ENCODE results near the gene B3GALT2.
"Not testable (repeated sequence)": the region's sequence is repeated elsewhere in the genome, so short reads cannot be mapped to it uniquely, and the experiment has no call there.

B3GALT2 gene, protein sequence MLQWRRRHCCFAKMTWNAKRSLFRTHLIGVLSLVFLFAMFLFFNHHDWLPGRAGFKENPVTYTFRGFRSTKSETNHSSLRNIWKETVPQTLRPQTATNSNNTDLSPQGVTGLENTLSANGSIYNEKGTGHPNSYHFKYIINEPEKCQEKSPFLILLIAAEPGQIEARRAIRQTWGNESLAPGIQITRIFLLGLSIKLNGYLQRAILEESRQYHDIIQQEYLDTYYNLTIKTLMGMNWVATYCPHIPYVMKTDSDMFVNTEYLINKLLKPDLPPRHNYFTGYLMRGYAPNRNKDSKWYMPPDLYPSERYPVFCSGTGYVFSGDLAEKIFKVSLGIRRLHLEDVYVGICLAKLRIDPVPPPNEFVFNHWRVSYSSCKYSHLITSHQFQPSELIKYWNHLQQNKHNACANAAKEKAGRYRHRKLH

DNA sequence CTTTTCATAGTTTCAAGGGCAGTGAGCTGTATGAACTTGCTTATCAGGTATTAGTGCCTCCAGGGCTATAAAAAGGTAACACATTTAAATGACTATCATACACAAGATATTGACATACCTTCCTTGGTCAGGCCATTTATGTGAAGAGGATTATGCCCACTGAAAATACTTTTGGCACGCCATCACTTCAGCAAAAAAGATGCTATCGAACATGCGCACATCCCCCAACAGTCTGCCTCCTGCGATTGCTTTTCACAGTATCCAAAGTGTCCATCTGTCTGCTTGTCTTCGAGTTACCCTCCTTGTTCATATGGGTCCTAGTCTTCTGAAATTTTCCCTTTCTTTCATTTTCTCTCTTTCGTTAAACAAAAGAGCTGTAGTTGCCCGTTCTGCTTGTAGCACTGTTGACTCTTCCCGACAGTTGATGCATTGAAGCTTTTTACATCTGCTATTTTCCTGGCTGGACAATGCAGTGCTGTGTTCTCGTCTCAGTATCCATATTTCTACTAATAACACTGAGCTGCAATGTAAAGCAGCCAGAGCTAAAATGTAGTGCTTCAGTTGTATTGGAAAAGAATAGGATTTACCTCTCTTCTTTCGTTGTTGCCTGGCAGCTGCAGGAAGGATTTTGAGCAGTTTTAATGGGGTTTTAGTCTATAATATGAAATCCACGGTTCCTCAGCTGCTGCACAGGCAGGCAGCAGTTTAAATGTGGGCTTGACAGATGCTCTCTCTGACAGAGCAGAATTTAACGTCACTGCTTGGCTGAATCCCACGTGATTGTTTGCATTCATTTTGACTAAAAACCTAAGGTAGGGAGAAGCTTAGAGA, at the start of gene B3GALT2:
Gene B3GALT2, minus strand, starts transcription at position 713 of the 831 bp plus-strand sequence. CDS start 5,051 bp downstream, outside the sequence.
- peak within 1 kb of the TSS; percentile 33 for H3K4me3 ChIP-seq (ENCODE audit: low read depth, low read length)
- DNase-seq (ENCODE audit: low read depth) = no peak

DNA sequence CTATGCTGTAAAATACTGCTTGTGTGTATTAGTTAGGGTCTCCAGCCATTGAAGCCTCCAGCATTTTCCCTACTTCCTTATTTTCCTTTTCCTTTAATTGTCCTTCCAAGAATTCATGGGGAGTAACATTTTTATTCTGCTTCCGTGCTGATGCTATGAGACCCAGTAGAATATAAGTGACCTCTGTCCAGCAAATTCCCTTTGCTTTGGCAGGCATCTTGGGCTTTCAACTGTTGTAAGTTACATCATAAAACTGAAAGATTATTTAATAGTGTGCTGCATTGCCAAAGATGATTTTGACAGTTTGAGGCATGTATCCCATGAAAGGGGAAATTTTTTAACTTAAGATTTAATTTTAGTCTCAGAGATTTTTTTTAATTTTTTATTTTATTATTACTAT, 48.1 kb upstream of the B3GALT2 start:
- no peak overlapping the region for H3K4me3 ChIP-seq (ENCODE audit: low read depth, low read length)
- no peak for DNase-seq (ENCODE audit: low read depth)

- H3K4me3 ChIP-seq (ENCODE audit: low read depth, low read length); DNase-seq (ENCODE audit: low read depth): not testable (repeated sequence)
Measured at GRCh38 chr1:193231146-193231545, 44.7 kb upstream of the B3GALT2 start.

DNA sequence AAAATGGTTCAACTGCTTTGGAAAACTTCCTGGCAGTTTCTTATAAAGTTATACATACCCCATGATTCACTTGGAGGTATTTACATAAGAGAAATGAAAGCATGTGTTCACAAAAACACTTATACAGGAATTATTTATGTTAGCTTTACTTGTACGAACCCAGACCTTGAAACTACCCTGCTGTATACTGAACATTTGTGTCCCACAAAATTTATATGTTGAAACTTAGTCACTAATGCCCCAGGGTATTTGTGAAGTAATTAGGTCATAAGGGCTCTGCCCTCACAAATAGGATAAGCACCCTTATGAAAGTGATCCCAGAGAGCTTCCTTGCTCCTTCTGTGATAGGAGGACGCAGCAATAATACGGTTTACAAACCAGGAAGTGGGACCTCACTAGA, 42.7 kb upstream of the B3GALT2 start:
- H3K4me3 ChIP-seq (ENCODE audit: low read depth, low read length) = no peak overlapping the region
- DNase-seq (ENCODE audit: low read depth) = no peak

DNA sequence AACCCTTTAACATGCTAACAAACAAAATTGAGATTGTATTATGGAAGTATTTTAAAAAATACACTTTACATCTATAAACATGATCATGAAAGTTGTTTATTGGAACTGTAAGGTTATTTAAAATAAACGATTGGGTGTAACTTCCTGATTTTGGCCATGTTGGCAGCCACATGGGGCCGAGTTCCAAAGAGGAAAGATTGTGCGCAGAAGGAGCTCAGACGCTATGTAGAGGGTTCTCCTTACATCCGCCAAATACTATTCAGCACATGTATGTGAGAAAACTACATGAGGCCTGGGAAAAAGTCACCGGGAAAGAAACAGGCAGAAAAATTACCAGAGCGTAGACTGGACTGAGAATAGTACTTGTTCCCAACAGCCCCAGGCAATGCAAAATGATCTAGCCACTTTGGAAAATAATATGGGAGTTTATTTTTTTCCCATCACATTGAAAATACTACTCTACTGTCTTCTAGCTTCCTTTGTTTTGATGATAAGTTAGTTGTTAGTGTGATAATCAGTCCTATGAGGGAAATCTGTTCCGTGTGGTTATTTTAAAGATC, 35.7 kb upstream of the B3GALT2 start:
- no peak overlapping the region for H3K4me3 ChIP-seq (ENCODE audit: low read depth, low read length)
- DNase-seq (ENCODE audit: low read depth) = no peak

GRCh38 chr1:193221651-193222050, 35.2 kb upstream of the B3GALT2 start:
- H3K4me3 ChIP-seq (ENCODE audit: low read depth, low read length) = no peak overlapping the region
- DNase-seq (ENCODE audit: low read depth) = no peak

GRCh38 chr1:193219391-193219790, 33.0 kb upstream of the B3GALT2 start:
- no peak for DNase-seq (ENCODE audit: low read depth)
- H3K4me3 ChIP-seq (ENCODE audit: low read depth, low read length) = no peak overlapping the region

DNA sequence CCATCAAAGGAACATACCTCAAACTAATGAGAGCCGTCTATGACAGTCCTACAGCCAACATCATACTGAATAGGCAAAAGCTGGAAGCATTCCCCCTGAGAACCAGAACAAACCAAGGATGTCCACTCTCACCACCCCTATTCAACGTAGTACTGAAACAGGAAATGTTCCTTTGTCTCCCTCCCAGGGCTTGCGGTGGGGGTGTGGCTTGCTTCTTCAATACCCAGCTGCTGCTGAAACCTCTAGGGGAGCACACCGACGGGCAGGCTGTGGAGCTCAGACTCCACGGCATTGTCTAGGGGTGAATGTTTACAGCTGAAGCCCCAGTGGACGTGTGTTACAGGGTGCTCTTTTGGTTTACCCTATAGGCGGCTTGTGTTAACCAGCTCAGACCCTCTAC, 30.5 kb upstream of the B3GALT2 start:
- no peak overlapping the region for H3K4me3 ChIP-seq (ENCODE audit: low read depth, low read length)
- DNase-seq (ENCODE audit: low read depth) = no peak

DNA sequence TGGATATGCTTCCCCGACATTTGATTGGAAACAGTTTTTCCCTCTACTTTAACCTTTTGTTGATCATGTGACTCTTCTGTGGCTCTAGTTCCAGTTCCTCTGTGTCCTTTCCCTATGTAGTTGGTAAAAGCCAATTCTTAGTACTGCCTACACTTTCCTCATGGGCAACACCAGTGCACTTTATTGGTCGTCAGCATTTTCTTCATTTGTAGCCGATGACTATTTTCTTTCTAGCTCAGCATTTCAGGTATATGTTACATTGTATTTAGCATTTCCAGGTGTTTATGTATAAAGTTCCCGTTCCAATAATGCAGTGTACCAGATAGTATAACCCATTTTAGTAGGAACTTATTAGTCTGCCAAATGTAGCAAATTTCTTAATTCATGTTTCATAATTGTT, 27.6 kb upstream of the B3GALT2 start:
- H3K4me3 ChIP-seq (ENCODE audit: low read depth, low read length) = no peak overlapping the region
- no peak for DNase-seq (ENCODE audit: low read depth)

DNA sequence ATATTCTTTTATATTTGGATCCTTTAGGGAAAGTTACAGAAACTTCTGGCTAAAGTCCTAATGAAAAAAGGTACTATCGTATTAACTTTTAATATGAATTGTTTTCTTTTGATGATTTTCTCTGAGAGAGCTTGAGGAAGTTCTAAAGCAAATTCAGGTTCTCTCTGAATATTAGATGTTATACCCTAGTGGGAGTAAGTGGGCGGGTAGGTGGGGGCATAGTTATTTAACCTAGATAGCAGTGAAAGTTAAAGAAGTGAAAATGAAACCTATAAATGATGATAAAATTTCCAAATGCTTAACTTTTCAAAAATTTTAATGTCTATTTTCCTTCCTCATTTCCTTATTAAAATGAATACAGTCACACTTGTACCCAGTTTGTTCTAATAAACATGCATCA, 26.2 kb upstream of the B3GALT2 start:
- no peak for DNase-seq (ENCODE audit: low read depth)
- no peak overlapping the region for H3K4me3 ChIP-seq (ENCODE audit: low read depth, low read length)

DNA sequence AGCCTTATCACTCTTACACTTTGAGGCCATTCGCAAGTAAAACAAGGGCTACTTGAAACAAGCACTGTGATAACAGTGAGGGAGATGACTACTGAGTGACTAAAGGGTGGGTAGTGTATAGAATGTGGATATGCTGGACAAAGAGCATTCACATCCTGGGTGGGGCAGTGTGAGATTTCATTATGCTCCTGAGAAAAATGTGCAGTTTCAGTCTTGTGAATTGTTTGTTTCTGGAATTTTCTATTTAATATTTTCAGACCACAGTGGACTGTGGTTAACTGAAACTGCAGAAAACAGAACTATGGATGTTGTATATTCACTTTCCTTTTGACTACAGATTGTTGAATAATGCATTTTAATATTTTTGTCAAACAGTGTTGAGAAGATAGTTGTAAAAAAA, 25.1 kb upstream of the B3GALT2 start:
- peak; percentile 54 for DNase-seq (ENCODE audit: low read depth)
- no peak overlapping the region for H3K4me3 ChIP-seq (ENCODE audit: low read depth, low read length)

- H3K4me3 ChIP-seq (ENCODE audit: low read depth, low read length) = no peak overlapping the region
- DNase-seq (ENCODE audit: low read depth) = no peak
Measured at GRCh38 chr1:193210996-193211395, 24.6 kb upstream of the B3GALT2 start.

DNA sequence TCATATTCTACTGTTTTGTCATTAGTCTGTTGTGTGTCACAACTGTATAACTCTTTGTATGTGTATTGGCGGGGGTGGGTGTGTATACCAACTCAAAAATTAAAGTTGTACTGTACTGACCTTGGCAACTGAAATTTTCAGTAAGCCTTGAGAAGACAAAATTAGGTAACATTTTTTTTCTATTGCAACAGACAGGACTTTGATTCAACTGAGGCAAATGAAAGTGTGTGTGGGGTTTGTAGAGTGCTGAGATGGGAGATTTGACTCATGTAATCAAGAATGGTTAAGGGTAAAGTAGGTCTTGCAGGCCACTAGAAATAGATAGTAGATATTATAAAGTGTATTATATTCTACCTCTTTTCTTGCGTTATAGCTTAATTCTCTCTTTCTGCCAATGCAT, 14.6 kb upstream of the B3GALT2 start:
- no peak overlapping the region for H3K4me3 ChIP-seq (ENCODE audit: low read depth, low read length)
- no peak for DNase-seq (ENCODE audit: low read depth)

DNA sequence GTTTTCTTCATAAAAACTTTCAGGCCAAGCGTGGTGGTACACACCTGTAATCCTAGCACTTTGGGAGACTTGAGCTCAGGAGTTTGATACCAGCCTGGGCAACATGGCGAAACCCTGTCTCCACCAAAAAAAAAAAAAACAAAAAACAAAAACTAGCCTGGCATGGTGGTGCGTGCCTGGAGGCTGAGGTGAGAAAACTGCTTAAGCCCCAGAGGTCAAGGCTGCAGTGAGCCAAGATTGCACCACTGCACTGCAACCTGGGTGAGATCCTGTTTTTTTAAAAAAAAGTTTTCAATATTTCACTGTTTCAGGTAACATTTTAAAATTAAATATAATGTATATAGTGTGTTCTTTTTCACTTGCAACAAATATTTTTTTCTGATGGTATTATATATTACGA, 13.5 kb upstream of the B3GALT2 start:
- no peak for DNase-seq (ENCODE audit: low read depth)
- H3K4me3 ChIP-seq (ENCODE audit: low read depth, low read length) = no peak overlapping the region

GRCh38 chr1:193192586-193192985, 6.2 kb upstream of the B3GALT2 start:
- H3K4me3 ChIP-seq (ENCODE audit: low read depth, low read length) = no peak overlapping the region
- DNase-seq (ENCODE audit: low read depth) = no peak

GRCh38 chr1:193190096-193190744, 3.8 kb upstream of the B3GALT2 start:
- no peak for DNase-seq (ENCODE audit: low read depth)
- no peak overlapping the region for H3K4me3 ChIP-seq (ENCODE audit: low read depth, low read length)

DNA sequence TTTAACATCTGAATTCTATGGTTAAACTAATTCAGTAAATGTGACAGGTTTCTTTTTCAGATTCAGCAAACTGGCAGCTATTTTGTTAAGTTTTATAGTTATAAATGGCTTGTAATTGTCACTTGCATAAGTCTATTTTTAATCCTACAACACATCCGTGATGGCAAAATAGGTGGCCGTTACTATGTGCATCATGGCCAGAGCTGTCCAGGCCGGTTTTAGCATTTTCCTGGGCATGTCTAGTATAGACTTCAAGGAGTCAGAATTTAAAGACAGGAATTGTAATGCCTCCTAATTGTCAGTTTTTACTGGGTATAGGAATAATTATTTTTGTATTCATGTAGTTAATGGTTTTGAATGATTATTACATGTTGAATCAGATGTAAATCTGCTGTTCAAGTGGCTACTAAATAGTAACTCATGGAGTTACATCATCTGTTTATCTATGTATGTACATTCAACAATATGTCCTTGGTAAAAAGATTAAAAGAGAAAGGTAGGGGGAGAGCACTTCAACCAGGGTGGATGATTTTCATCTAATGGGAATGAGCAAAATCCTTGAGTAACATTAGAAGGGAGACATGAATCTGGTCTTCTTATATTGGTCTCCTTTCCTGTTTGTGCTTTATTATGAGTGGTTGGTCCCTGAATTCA, 3.2 kb upstream of the B3GALT2 start:
- H3K4me3 ChIP-seq (ENCODE audit: low read depth, low read length) = no peak overlapping the region
- DNase-seq (ENCODE audit: low read depth) = no peak

DNA sequence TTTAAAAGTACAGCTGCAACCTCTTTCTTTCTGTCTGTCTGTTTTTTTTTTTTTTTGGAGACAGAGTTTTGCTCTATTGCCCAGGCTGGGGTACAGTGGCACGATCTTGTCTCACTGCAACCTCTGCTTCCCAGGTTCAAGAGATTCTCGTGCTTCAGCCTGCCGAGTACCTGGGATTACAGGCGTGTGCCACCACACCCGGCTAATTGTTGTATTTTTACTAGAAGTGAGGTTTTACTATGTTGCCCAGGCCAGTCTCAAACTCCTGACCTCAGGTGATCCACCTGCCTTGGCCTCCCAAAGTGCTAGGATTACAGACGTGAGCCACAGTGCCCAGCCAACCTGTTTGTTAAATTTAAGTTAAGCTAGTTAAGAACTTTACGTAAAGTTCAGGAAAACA, 2.5 kb upstream of the B3GALT2 start:
- not testable (repeated sequence) for H3K4me3 ChIP-seq (ENCODE audit: low read depth, low read length); DNase-seq (ENCODE audit: low read depth)

DNA sequence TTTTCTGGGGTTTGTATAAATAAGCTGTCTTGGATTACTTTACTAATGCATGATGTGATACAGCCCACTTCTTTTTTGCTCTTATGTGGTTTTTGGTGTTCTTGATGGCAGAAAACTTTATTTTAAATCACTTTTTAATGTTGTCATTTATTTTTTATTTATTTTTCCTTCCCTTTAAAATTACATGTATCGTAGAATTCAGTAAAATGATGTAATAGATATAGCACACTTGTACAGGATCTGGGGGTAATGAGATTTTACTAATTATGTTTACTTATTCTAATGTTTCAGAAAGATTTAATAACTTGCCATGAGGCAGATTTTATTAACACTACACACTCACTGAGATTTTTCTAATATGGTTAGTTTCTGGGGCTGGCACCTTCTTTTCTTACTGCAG, 701 bp upstream of the B3GALT2 start:
- peak overlapping the region; percentile 33 for H3K4me3 ChIP-seq (ENCODE audit: low read depth, low read length)
- no peak for DNase-seq (ENCODE audit: low read depth)

All from skeletal muscle cell (primary cell).